Measurements from ENCODE around the gene CDYL.

The CDYL gene

GRCh38 chr6:4776131-4776492, at the start of gene CDYL:
CDYL (plus strand) TSS chr6:4776404; CDS start chr6:4776784, 380 bp downstream.
- H3K36me3 ChIP-seq (replicated peaks; ENCODE audit: low read depth, low read length), result peaks cover 21% of the 10 kb centered on the region
- no peak within 1 kb of the TSS for H2AFZ ChIP-seq (ENCODE audit: low read depth, low read length)
- H3K9ac ChIP-seq (ENCODE audit: low read length), result peak within 1 kb of the TSS; percentile 84
- no peaks in the 10 kb centered on the region for H3K27me3 ChIP-seq (ENCODE audit: low read depth, low read length)
- peaks cover 39% of the 10 kb centered on the region for H3K79me2 ChIP-seq (ENCODE audit: low read length)
- H3K4me2 ChIP-seq (ENCODE audit: low read length), result peak within 1 kb of the TSS; percentile 76
- TF ChIP-seq CTCF (IDR thresholded peaks at IDR 0.05; ENCODE audit: low read depth, low read length) (no peak), EZH2phosphoT487 (IDR thresholded peaks at IDR 0.05; ENCODE audit: low read depth) (no peak)
- peak within 1 kb of the TSS; percentile 43 for H3K27ac ChIP-seq (ENCODE audit: low read length)
- peaks cover 21% of the 10 kb centered on the region for H3K4me1 ChIP-seq (ENCODE audit: low read length)
- H4K20me1 ChIP-seq (ENCODE audit: insufficient read depth, low read length), result peaks cover 31% of the 10 kb centered on the region
- peak within 1 kb of the TSS; percentile 99 for H3K4me3 ChIP-seq (ENCODE audit: low read length)
- peaks cover 16% of the 10 kb centered on the region for H3K9me3 ChIP-seq (ENCODE audit: insufficient read depth, low read length)

- no peaks in the 10 kb centered on the region for H3K9me3 ChIP-seq (ENCODE audit: insufficient read depth, low read length)
- H3K9ac ChIP-seq (ENCODE audit: low read length), result no peak overlapping the region
- H2AFZ ChIP-seq (ENCODE audit: low read depth, low read length), result no peak overlapping the region
- no peak overlapping the region for H3K4me2 ChIP-seq (ENCODE audit: low read length)
- H3K27ac ChIP-seq (ENCODE audit: low read length), result no peak overlapping the region
- H3K27me3 ChIP-seq (ENCODE audit: low read depth, low read length), result no peaks in the 10 kb centered on the region
- peaks cover 7% of the 10 kb centered on the region for H3K4me1 ChIP-seq (ENCODE audit: low read length)
- H3K36me3 ChIP-seq (replicated peaks; ENCODE audit: low read depth, low read length), result no peaks in the 10 kb centered on the region
- TF ChIP-seq EZH2phosphoT487 (IDR thresholded peaks at IDR 0.05; ENCODE audit: low read depth), result no peak
- TF ChIP-seq CTCF (IDR thresholded peaks at IDR 0.05; ENCODE audit: low read depth, low read length), result no peak
- H4K20me1 ChIP-seq (ENCODE audit: insufficient read depth, low read length), result no peaks in the 10 kb centered on the region
- H3K4me3 ChIP-seq (ENCODE audit: low read length), result no peak overlapping the region
- H3K79me2 ChIP-seq (ENCODE audit: low read length), result no peaks in the 10 kb centered on the region
Measured at GRCh38 chr6:4726645-4727044, 49.6 kb upstream of the CDYL start.

- H2AFZ ChIP-seq (ENCODE audit: low read depth, low read length), result no peak overlapping the region
- no peaks in the 10 kb centered on the region for H4K20me1 ChIP-seq (ENCODE audit: insufficient read depth, low read length)
- no peak for TF ChIP-seq CTCF (IDR thresholded peaks at IDR 0.05; ENCODE audit: low read depth, low read length)
- no peaks in the 10 kb centered on the region for H3K9me3 ChIP-seq (ENCODE audit: insufficient read depth, low read length)
- H3K27me3 ChIP-seq (ENCODE audit: low read depth, low read length), result no peaks in the 10 kb centered on the region
- peaks cover 7% of the 10 kb centered on the region for H3K4me1 ChIP-seq (ENCODE audit: low read length)
- no peak overlapping the region for H3K27ac ChIP-seq (ENCODE audit: low read length)
- H3K9ac ChIP-seq (ENCODE audit: low read length), result no peak overlapping the region
- no peak overlapping the region for H3K4me3 ChIP-seq (ENCODE audit: low read length)
- H3K36me3 ChIP-seq (replicated peaks; ENCODE audit: low read depth, low read length), result no peaks in the 10 kb centered on the region
- H3K4me2 ChIP-seq (ENCODE audit: low read length), result no peak overlapping the region
- H3K79me2 ChIP-seq (ENCODE audit: low read length), result no peaks in the 10 kb centered on the region
Measured at GRCh38 chr6:4727217-4727616, 49.0 kb upstream of the CDYL start.

GRCh38 chr6:4727671-4728435, 48.4 kb upstream of the CDYL start:
- TF ChIP-seq EZH2phosphoT487 (IDR thresholded peaks at IDR 0.05; ENCODE audit: low read depth), result no peak
- TF ChIP-seq CTCF (IDR thresholded peaks at IDR 0.05; ENCODE audit: low read depth, low read length), result peak; percentile 51
- Histone ChIP-seq H3K27me3 (ENCODE audit: low read depth, low read length) (no peaks in the 10 kb centered on the region), H2AFZ (ENCODE audit: low read depth, low read length) (no peak overlapping the region), H3K4me2 (ENCODE audit: low read length) (peak overlapping the region; percentile 61), H3K9me3 (ENCODE audit: insufficient read depth, low read length) (no peaks in the 10 kb centered on the region), H3K4me1 (ENCODE audit: low read length) (peaks cover 7% of the 10 kb centered on the region), H3K4me3 (ENCODE audit: low read length) (0 out of 2 replicates have a peak overlapping the region, but pooled peaks have one; percentile 41), H4K20me1 (ENCODE audit: insufficient read depth, low read length) (no peaks in the 10 kb centered on the region), H3K9ac (ENCODE audit: low read length) (no peak overlapping the region), H3K27ac (ENCODE audit: low read length) (no peak overlapping the region), H3K36me3 (replicated peaks; ENCODE audit: low read depth, low read length) (no peaks in the 10 kb centered on the region), H3K79me2 (ENCODE audit: low read length) (no peaks in the 10 kb centered on the region)

All from OCI-LY3 (cell line).